Activated naive CD4-positive, alpha-beta T cell treated with anti-CD3 and anti-CD28 coated beads, Interleukin-2, amount 50 U/mL, for 16 hours (primary cell): ENCODE data around the gene GNG13.
"Not testable (repeated sequence)": the region's sequence is repeated elsewhere in the genome, so short reads cannot be mapped to it uniquely, and the experiment has no call there.

ENCODE experiments used
- DNase-seq: peaks from one replicate; pipeline ENCODE4 v3.0.0-alpha.2; 2020

Gene GNG13

DNA sequence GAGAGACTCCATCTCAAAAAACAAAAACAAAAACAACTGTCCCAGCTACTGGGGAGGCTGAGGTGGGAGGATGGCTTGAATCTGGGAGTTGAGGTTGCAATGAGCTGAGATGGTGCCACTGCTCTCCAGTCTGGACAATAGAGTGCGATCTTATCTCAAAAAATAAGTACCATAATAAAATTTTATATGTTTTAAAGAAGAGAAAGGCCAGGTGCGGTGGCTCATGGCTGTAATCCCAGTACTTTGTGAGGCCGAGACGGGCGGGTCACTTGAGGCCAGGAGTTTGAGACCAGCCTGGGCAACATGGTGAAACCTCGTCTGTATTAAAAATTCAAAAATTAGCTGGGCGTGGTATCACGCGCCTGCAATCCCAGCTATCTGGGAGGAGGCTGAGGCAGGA is 23.7 kb downstream of the GNG13 start:
- DNase-seq, result no peak

DNA sequence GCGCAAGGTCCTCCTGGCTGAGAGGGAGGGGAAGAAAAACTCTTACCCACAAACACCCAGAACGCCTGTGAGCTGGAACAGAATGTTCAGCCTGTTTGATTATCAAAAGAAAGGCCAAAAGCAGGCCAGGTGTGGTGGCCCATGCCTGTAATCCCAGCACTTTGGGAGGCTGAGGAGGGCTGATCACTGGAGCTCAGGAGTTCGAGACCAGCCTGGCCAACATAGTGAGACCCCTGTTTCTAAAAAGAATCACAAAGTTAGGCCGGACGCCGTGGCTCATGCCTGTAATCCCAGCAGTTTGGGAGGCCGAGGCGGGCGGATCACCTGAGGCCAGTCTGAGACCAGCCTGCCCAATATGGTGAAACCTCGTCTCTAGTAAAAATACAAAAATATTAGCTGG is 24.2 kb downstream of the GNG13 start:
- not testable (repeated sequence) for DNase-seq

DNA sequence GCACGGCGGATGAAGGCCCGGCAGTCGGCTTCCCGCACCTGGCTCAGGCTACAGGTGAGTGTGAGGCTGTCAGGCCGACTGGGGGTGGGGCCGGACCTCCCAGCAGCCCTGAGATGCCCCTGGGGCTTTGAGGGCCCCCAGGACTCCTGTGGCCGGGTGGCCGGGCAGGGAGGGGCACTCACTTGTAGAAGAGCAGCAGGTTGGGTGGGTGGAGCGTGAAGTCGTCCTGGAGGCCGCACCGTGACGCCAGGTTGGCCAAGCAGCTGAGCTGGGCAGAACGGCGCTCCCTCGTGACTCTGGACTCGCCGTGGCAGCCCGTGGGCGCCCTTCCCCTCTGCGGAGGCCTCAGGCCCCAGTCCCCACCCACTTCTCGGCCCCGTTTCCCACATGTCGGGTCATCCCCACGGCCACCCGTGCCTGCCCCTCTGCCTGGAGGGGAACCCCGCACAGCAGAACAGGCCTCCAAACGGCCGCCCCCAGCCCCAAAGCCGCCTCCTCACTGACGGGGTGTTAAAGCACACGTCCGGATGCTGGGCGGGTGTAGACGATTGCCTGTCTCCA is 25.2 kb downstream of the GNG13 start:
- DNase-seq, result no peak

DNA sequence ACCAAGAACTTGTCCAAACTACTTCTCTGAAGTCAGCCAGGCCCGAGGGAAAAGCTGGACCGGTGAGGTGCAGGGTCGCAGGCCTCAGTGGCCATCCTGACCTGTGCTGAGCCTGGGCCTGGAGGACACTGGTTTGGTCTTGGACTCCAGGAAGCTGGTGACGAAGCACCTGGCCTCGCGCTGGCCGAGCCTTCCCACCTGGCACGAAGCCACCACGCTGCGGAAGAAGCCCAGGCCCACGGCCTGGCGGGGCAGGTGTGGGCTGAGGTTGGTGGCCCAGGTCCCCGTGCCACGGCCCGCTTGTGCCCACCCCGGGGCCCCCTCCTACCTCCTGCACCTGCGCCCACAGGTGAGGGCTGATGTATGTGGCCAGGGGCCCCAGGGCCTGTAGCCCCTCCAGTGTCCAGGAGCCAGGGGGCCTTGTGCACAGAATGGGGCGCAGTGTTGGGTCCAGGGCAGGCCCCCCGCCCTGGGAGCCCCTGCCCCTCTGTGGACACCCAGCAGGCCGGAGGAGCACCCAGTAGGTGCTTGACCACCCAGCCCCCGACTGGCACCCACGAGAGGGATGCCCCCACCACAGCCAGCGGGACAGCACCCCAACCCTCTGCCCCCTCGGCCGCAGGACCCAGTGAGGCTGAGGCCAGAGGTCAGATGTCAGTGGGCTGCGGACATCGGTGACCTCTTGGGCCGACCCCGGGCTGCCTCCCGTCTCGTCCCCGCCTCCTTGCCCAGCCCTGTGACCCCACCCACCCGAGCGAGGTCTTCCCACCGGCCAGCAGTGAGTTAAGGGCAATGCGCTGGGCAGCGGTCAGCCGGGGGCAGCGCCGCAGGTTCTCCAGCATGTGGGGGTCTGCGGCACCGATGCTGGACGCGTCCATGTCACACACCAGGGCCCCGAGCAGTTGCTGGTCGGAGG is 26.2 kb downstream of the GNG13 start:
- DNase-seq, result no peak

DNA sequence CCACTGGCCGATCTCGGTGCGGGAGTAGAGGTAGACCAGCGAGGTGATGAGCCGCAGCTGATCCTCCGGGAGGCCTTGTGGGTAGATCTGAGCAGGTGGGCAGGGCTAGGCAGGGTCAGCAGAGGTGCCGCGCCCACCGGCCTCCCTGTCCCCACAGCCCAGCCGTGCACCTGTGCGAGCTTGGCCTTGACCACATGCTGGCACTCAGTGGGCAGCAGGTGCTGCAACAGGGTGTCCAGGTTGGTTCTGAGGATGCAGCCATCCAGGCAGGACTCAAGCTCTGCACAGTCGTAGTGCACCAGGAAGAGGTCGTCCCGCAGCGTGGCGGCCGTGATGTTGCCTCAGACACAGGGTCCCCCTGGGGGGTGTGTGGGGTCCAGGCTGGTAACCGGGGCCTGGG is 27.6 kb downstream of the GNG13 start:
- no peak for DNase-seq

DNA sequence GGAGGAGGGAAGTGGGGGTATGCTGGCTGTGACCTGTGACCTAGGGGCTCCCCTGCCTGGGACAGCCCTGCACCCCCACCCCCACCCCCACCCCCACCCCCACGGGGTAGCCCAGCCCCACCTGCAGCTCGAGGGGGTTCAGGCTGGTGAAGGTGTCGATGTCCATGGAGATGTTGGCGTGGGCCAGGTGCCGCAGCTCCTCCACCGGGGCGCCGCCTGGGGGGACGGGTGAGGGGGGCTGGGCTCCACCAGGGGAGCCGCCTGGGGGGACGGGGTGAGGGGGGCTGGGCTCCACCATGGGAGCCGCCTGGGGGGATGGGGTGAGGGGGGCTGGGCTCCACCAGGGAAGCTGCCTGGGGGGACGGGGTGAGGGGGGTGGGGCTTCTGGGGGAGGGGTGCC is 30.1 kb downstream of the GNG13 start:
- no peak for DNase-seq

DNA sequence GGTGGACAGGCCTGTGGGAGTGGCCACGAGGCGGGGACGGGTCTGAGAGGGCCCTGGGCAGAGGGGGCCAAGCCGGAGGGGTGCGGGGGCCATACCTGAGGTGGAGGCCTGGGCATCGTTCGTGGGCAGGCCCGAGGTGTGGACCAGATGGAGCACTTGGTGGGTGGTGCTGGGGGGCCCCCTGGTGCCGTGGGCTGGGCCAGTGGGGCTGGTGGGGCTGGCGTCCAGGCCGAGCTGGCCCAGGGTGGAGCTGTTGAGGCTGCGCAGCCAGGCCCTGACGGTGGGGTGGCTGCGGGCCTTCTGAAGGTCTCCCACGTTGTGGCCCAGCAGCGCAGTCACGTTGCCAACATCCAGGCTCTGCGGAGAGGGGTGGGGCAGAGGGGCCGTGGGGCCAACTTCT is 30.6 kb downstream of the GNG13 start:
- no peak for DNase-seq

DNA sequence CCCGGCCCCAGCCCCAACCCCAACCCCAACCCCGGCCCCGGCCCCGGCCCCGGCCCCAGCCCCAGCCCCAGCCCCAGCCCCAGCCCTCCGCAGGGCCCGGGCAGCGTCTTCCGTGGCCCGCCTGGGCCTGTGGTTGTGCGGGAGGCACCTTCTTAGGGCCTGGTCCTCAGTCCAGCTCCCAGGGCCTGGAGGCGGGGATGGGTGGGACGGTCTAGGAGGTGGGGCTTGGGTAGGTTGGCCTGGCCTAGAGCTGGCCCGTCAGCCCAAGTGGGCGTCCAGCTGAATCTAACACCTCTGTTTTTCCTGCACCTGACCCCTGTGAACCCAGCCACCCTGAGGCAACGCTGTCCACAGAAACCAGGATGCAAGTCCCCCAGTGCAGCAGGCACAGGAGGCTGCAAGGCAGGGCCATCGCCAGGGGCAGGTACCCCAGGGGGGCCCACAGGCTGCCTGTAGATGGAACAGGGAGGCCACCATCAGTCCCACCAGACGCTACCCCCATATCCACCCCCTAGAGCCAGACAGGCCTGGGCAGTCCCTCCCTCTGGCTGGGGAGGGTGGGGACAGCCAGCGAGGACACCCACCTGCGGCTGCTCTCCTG is 31.2 kb downstream of the GNG13 start:
- no peak for DNase-seq

DNA sequence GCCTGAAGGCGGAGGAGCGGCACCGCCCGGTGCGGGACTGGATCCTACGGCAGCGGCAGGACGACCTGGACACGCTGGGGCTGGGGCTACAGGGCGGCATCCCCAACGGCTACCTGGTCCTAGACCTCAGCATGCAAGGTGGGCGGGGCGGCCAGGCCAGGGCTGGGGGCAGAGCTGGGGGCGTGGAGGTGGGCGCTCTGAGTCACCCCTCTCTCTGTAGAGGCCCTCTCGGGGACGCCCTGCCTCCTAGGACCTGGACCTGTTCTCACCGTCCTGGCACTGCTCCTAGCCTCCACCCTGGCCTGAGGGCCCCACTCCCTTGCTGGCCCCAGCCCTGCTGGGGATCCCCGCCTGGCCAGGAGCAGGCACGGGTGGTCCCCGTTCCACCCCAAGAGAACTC is 32.1 kb downstream of the GNG13 start:
- no peak for DNase-seq

DNA sequence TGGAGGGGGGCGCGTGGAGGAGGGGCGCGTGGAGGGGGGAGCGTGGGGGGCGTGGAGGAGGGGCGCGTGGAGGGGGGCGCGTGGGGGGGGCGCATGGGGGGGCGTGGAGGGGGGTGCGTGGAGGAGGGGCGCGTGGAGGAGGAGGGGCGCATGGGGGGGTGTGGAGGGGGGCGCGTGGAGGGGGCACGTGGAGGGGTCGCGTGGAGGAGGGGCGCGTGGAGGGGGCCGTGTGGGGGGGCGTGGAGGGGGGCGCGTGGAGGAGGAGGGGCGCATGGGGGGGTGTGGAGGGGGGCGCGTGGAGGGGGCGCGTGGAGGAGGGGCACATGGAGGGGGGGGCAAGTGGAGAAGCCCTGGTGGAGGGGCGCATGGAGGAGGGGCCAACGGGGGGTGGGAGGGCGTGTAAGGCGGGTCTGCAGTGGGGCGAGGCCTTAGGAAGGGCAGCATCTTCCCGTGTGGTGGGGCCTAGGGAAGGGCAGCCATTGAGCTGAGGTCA is 32.7 kb downstream of the GNG13 start:
- no peak for DNase-seq

DNA sequence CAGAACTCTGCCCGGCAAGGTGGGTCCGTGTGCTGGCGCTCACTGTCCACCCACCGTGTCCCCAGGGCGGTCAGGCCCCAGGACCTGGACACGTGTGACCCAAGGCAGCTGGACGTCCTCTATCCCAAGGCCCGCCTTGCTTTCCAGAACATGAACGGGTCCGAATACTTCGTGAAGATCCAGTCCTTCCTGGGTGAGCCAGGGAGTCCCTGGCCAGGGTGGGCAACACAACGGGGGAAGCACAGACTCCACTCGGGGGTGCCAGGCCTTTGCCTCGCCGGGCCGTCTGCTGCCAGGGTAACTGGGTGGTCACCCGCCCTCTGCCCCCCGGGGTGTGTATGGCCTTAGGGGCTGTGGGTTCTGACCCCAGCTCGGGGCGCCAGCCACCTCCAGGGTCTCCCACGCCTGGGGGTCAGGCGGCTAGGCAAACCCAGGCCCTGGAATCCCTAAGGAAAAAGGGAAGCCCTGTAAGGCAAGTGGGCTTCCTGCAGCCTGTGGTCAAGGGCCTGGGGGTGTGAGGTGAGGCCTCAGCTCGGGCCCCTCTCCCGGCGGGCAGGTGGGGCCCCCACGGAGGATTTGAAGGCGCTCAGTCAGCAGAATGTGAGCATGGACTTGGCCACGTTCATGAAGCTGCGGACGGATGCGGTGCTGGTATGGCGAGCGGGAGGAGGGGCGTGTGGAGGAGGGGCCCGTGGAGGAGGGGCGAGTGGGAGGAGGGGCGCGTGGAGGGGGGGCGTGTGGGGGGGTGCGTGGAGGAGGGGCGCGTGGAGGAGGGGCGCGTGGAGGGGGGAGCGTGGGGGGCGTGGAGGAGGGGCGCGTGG is 33.5 kb downstream of the GNG13 start:
- DNase-seq, result no peak

DNA sequence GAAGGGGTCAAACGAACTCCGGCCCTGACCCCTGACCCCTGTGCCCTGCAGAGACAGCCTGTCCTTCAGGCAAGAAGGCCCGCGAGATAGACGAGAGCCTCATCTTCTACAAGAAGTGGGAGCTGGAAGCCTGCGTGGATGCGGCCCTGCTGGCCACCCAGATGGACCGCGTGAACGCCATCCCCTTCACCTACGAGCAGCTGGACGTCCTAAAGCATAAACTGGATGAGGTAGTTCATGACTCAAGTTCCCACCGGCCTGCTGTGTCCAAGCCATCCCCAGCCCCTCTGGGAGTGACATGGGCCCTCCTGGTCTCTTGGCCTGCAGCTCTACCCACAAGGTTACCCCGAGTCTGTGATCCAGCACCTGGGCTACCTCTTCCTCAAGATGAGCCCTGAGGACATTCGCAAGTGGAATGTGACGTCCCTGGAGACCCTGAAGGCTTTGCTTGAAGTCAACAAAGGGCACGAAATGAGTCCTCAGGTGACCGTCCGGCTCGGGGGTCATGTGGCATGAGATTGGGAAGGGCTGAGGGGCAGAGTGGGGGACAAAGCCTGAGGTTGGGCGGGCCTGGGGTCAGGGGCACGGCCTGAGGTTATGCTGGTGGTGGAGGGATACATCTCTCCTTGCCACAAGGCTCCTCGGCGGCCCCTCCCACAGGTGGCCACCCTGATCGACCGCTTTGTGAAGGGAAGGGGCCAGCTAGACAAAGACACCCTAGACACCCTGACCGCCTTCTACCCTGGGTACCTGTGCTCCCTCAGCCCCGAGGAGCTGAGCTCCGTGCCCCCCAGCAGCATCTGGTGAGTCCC is 34.3 kb downstream of the GNG13 start:
- no peak for DNase-seq

DNA sequence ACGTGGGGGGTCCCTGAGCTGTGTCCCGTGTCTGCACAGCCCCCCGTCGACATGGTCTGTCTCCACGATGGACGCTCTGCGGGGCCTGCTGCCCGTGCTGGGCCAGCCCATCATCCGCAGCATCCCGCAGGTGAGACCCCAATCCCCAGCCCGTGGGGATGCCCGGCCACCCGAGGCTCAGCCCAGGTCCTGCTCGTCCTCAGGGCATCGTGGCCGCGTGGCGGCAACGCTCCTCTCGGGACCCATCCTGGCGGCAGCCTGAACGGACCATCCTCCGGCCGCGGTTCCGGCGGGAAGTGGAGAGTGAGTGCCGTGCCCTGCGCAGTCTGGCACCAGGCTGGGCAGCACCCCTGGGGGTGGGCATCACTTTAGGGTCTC is 35.1 kb downstream of the GNG13 start:
- DNase-seq, result no peak

DNA sequence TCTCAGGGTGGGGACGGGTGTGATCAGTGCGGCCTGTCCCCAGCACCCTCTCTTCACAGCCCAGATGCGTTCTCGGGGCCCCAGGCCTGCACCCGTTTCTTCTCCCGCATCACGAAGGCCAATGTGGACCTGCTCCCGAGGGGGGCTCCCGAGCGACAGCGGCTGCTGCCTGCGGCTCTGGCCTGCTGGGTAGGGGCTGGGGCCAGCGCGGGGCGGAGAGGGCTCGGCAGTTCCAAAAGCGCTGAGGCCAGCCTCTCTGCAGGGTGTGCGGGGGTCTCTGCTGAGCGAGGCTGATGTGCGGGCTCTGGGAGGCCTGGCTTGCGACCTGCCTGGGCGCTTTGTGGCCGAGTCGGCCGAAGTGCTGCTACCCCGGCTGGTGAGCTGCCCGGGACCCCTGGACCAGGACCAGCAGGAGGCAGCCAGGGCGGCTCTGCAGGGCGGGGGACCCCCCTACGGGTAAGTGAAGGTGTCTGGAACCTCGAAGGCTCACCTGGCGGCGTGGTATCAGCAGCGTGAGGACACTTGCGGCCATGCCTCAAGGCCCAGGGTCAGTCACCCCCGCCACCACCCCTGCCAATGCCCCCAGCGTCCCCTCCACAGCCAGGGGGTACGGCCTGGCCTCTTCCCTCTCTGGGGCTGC is 35.6 kb downstream of the GNG13 start:
- no peak for DNase-seq

DNA sequence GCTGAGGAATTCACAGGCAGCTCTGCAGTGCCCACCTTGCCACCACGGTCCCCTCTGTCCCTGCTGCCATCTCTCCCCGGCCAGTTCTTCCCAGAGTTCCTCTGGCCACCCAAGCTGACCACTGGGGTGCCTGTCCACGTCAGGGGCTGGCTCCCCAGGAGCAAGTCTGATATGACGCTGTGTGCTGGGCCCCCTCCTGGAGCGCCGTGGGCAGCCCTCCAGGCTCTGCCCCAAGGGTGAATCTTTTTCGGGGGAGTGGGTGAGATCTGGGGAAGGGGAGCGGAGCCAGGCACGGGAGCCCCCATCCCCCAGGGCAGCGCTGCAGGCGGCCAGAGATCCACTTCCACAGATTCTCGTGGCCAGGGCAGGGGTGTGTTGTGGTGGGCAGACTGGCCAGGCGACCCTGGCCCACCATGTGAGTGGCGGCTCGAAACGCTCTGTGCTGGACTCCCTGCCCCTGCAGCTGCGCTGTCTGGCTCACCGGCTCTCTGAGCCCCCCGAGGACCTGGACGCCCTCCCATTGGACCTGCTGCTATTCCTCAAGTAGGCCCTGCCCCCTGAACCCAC is 36.3 kb downstream of the GNG13 start:
- DNase-seq, result no peak

DNA sequence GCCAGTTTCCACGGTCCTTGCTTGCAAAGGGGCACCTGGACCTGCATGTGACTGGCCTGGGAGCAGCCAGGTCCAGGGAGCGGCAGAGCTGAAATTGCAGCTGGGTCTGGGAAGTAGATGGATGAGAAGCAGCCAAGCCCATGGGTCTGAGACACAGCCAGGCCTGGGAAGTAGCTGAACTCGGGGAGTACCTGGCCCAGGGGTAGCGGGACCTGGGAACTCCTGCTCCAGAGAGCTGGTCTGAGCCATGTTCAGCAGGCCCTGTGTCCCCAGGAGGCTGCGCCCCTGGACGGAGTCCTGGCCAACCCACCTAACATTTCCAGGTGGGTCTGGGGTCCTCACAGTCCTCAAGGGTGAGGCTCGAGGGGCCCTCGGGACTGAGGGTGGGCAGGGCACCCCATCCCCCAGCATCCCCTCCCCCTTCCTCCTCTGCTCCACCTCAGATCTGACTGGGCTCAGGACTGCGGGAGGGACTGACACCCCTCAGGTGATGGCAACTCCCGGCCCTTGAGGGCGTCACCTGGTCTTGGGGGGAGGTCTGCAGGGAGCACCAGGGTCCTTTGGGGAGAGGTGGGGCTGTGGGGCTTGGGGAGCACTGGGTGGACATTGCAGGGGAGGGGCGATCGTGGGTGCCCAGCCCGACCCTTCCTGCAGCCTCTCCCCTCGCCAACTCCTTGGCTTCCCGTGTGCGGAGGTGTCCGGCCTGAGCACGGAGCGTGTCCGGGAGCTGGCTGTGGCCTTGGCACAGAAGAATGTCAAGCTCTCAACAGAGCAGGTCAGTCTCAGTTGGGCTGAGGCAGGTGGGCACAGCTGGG is 37.0 kb downstream of the GNG13 start:
- DNase-seq, result no peak

DNA sequence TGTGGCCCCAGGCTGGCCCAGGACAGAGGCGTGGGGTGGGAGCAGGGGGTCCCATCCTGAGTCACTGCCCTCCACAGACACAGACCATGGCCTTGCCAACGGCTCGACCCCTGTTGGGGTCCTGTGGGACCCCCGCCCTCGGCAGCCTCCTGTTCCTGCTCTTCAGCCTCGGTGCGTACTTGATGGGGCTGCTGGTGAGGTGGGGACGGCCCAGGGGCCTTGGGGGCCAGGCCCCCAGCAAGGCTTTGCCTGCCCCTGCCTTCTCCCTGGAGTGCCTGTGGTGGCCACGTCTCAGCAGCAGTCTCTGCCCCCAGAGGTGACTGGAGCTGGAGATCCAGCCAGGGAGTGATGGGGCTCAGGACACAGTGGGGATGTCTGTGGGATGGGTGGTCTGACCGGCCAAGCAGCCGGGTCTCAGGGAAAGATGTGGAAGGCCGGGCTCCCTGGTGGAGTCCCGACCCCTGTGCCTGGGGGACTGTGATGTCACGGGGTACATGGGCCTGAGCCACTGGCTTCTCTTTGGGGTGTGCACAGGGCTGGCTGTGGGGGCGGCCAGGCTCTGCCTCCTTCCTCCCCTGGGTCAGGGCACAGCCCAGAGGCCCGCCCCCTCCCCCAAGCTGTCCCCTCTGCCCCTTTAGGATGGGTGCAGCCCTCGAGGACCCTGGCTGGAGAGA is 37.8 kb downstream of the GNG13 start:
- DNase-seq, result no peak

DNA sequence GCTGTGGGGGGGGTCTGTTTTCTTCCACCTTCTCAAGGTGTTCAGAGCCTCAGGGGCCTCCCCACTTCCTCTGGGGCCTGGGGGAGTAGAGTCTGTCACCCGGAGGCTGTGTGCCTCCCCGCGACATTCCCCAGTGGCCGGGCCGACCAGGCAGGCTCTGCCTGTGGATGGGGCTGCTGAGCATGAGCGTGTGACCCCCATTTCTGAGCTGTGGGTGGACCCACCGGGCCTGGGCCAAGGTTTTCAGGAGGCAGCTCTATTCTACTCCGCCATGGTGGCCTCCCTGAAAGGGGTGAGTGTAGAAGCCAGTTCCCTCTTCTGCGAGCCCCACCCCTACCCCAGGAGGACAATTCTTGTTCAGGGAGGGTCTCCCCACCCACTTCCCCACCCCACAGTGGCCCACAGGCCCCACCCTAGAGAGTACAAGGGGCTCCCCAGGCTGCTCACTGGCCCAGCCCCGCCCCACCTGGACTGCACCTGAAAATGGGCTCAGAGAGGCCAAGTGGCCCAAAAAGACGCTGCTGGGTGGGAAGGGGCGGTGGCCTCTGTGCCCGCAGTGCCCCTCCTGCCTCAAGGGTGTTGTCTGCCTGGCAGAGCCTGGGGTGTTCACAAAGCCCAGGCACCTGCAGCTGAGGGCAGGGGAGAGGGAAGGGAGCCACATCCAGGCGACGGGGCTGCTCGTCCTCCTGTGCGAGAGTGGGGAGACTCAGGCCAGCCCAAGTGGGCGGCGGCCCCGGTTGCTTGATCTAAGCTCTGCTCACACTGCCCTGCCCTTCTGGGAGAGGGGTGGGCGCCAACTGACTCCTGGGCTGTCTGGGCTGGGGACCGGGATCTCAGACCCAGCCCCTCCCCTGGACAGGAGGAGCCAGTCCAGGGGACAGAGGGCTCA is 38.7 kb downstream of the GNG13 start:
- DNase-seq, result no peak
